ENCODE results near the gene LEO1.

GRCh38 chr15:51917493-51917892 lies 54.1 kb downstream of the LEO1 start:
- TF ChIP-seq SUZ12 (IDR thresholded peaks at IDR 0.05) (no peak), FOXM1 (IDR thresholded peaks at IDR 0.05; ENCODE audit: borderline replicate concordance) (no peak), ZNF384 (IDR thresholded peaks at IDR 0.05) (no peak), PKNOX1 (IDR thresholded peaks at IDR 0.05) (no peak), SP1 (IDR thresholded peaks at IDR 0.05) (no peak), CTBP1 (IDR thresholded peaks at IDR 0.05; ENCODE audit: borderline replicate concordance) (no peak), HDGF (IDR thresholded peaks at IDR 0.05; ENCODE audit: borderline replicate concordance) (no peak), FOXK2 (IDR thresholded peaks at IDR 0.05) (no peak), BHLHE40 (IDR thresholded peaks at IDR 0.05; ENCODE audit: borderline replicate concordance) (no peak)
